Tibial artery (tissue), 4 donors: Measurements from ENCODE around the gene DIPK2A.

Experiments
- DNase-seq, 2 donors: peaks; one replicate each; pipeline ENCODE4 v3.0.0-alpha.2; 2019
- H3K27ac ChIP-seq, 2 donors: fragments of 200-600 bp; sonication (generic) in 1 of 2; 1 replicate in 1 of 2; 2 replicates in 1 of 2; pipeline ENCODE4 v1.5.1; 2018 to 2019; ENCODE audit warnings: mild to moderate bottlenecking in 1 of 2
- H3K27me3 ChIP-seq, 2 donors: fragments of 200-600 bp; sonication (generic) in 1 of 2; one replicate each; pipeline versions ENCODE4 v1.5.1 to v1.6.0; 2016 to 2019
- H3K36me3 ChIP-seq, 3 donors: fragments of 200-600 bp; sonication (generic) in 2 of 3; one replicate each; pipeline ENCODE4 v1.5.1; 2016 to 2019; ENCODE audit warnings: mild to moderate bottlenecking in 2 of 3
- H3K4me1 ChIP-seq, 4 donors: fragments of 200-600 bp; sonication (generic) in 2 of 4; 1 replicate in 3 of 4; 2 replicates in 1 of 4; pipeline ENCODE4 v1.5.1; 2016 to 2019
- H3K4me3 ChIP-seq, 2 donors: fragments of 200-600 bp; sonication (generic) in 1 of 2; 1 replicate in 1 of 2; 2 replicates in 1 of 2; pipeline ENCODE4 v1.5.1; 2018 to 2019; ENCODE audit warnings: mild to moderate bottlenecking in 2 of 2
- H3K9me3 ChIP-seq, 3 donors: fragments of 200-600 bp; sonication (generic) in 1 of 3; one replicate each; pipeline ENCODE4 v1.5.1; 2016 to 2019
- CTCF ChIP-seq, 2 experiments: fragments of 200-600 bp in 1 of 2; fragments of 450-650 bp in 1 of 2; IDR thresholded peaks; one replicate each; pipeline ENCODE4 v1.5.1; 2017 to 2019; ENCODE audit warnings: antibody characterized with exemption in 2 of 2, mild to moderate bottlenecking in 1 of 2, moderate library complexity in 1 of 2
- intact Hi-C: fragments of 100-400 bp; cut with DNase I; formaldehyde crosslinking; loops from one replicate; pipeline ENCODE4 v1.15.0; 2023; ENCODE audit warnings: low total_unique reads

Gene DIPK2A

GRCh38 chr3:143957453-143957852, 14.2 kb upstream of the DIPK2A start:
- no peak for DNase-seq
- TF ChIP-seq CTCF (IDR thresholded peaks at IDR 0.05) = no peak
- Histone ChIP-seq H3K9me3 (no peaks in the 10 kb centered on the region), H3K27me3 (no peaks in the 10 kb centered on the region), H3K27ac (no peak overlapping the region), H3K36me3 (no peaks in the 10 kb centered on the region), H3K4me1 (no peaks in the 10 kb centered on the region), H3K4me3 (no peak overlapping the region)
- intact Hi-C loops = no loop called here

- Histone ChIP-seq H3K27ac (no peak overlapping the region), H3K36me3 (no peaks in the 10 kb centered on the region), H3K27me3 (no peaks in the 10 kb centered on the region), H3K4me1 (no peaks in the 10 kb centered on the region), H3K4me3 (no peak overlapping the region), H3K9me3 (no peaks in the 10 kb centered on the region)
- DNase-seq = no peak
- intact Hi-C loops = no loop called here
- TF ChIP-seq CTCF (IDR thresholded peaks at IDR 0.05) = no peak
These were observed 12.7 kb upstream of the DIPK2A start for GRCh38 chr3:143958966-143959365.

- no peaks in the 10 kb centered on the region for H3K36me3 ChIP-seq
- H3K4me3 ChIP-seq = no peak overlapping the region
- TF ChIP-seq CTCF (IDR thresholded peaks at IDR 0.05) = no peak
- no peak for DNase-seq
- no peaks in the 10 kb centered on the region for H3K9me3 ChIP-seq
- intact Hi-C loops = no loop called here
- H3K27ac ChIP-seq = no peak overlapping the region
- no peaks in the 10 kb centered on the region for H3K27me3 ChIP-seq
- no peaks in the 10 kb centered on the region for H3K4me1 ChIP-seq
These were observed 10.3 kb upstream of the DIPK2A start for GRCh38 chr3:143961342-143961741.

GRCh38 chr3:143963946-143964345, 7.7 kb upstream of the DIPK2A start:
- no peaks in the 10 kb centered on the region for H3K4me1 ChIP-seq
- H3K27ac ChIP-seq = no peak overlapping the region
- DNase-seq = no peak
- intact Hi-C loops = no loop called here
- no peak for TF ChIP-seq CTCF (IDR thresholded peaks at IDR 0.05)
- no peak overlapping the region for H3K4me3 ChIP-seq
- no peaks in the 10 kb centered on the region for H3K9me3 ChIP-seq
- no peaks in the 10 kb centered on the region for H3K36me3 ChIP-seq
- no peaks in the 10 kb centered on the region for H3K27me3 ChIP-seq

GRCh38 chr3:143970773-143971358, 757 bp upstream of the DIPK2A start:
- intact Hi-C loops = no loop called here
- H3K4me3 ChIP-seq = peak overlapping the region; percentile 94

More at GRCh38 chr3:143970773-143971358, 757 bp upstream of the DIPK2A start:
- Histone ChIP-seq H3K9me3 (no peaks in the 10 kb centered on the region), H3K27me3 (no peaks in the 10 kb centered on the region), H3K4me1 (peaks cover 0 to 13% (median 2%) of the 10 kb centered on the region in 4 donors), H3K36me3 (no peaks in the 10 kb centered on the region), H3K27ac (peak overlapping the region; percentile 98 to 99)
- TF ChIP-seq CTCF (IDR thresholded peaks at IDR 0.05) = peak in 1 of 2 experiments; percentile 25
- DNase-seq = peak; percentile 54 to 75
